OCI-LY7 (cell line): ENCODE data around the gene OPHN1.

Experiments used
- EZH2phosphoT487 ChIP-seq: fragments of 200-600 bp; sonication (generic); IDR thresholded peaks from 2 replicates; pipeline ENCODE4 v1.6.1; 2018; ENCODE audit warnings: low read depth, borderline replicate concordance, mild to moderate bottlenecking, mixed run types, antibody characterized with exemption, low read length, moderate library complexity, mixed read lengths
- TF ChIP-seq, protein P1 (sequence below): fragments of 200-600 bp; sonication (generic); conservative IDR thresholded peaks from 2 replicates; pipeline ENCODE4 v1.5.1; 2014; ENCODE audit warnings: mild to moderate bottlenecking, antibody characterized with exemption, low read length, moderate library complexity, mixed read lengths

DNA sequence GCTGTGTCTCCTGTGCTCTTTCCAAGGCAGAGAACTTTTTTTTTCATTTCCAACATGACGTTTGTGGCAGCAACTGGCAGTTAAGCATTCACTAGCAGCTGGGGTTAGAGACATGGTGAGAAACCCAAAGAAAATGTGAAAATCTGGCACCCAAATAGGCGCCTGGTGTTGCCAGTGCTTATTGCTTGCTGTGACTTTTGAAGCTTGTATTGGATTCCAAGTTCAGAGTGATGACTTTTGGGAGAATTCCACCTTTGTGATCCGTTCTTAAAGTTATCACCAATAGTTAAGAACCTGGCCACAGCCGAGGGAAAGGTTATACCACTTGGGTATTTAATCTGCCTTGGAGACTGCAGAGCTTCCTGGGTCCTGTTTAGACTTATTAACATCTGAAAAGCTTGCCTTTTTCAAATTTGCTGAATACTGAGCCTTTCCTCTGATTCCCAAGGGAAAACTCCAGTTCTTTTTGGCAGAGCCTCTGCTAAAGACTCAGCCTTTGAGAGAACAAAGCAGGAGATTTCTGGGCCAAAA lies 101.0 kb downstream of the OPHN1 start:
- TF ChIP-seq, protein P1, sequence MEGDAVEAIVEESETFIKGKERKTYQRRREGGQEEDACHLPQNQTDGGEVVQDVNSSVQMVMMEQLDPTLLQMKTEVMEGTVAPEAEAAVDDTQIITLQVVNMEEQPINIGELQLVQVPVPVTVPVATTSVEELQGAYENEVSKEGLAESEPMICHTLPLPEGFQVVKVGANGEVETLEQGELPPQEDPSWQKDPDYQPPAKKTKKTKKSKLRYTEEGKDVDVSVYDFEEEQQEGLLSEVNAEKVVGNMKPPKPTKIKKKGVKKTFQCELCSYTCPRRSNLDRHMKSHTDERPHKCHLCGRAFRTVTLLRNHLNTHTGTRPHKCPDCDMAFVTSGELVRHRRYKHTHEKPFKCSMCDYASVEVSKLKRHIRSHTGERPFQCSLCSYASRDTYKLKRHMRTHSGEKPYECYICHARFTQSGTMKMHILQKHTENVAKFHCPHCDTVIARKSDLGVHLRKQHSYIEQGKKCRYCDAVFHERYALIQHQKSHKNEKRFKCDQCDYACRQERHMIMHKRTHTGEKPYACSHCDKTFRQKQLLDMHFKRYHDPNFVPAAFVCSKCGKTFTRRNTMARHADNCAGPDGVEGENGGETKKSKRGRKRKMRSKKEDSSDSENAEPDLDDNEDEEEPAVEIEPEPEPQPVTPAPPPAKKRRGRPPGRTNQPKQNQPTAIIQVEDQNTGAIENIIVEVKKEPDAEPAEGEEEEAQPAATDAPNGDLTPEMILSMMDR: no peak
- TF ChIP-seq EZH2phosphoT487: no peak
